ENCODE data around the gene ZC3H18. TPM values are rescaled to one million over a fixed set of nuclear protein-coding genes. Genes with fewer than 3 reads are reported as not detected.

ZC3H18 gene
- total RNA-seq, result 9.6 and 22.6 TPM in 2 replicates

DNA sequence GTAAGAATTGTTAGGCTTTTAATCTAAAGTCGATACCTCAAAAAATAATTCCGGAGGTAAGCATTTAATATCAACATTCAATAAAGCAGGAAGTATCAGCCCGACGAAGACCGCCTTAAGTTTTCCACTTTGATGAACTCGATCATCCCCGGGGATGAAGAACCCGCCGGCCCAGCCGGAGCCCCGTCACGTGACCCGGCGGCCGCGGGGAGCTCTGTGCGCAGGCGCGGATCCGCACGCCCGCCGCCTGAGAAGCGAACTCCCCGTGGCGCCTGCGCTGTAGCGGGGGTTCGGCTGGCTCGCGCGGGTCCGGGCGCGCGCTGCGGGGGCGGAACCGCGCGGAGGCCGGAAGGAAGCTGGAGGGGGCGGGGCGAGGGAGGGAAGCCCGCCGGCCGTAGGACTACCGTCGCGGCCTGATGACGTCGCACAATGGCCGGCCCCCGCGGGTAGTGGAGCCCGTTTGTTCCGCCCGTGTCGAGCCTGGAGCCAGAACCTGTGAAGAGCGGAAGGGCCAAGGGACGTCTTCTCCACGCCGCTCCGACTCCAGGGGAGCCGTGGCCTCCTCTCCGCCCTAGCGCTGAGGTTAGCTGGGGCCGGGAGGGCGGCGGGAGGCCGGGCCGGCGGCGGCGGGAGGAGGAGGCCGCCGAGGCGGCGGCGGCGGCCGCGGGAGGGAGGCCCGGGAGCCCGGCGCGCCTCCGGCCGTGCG, at the start of gene ZC3H18:
Gene ZC3H18 (plus strand): TSS at position 419 of the 706 bp plus-strand sequence. CDS start 6,721 bp downstream, outside the sequence.

DNA sequence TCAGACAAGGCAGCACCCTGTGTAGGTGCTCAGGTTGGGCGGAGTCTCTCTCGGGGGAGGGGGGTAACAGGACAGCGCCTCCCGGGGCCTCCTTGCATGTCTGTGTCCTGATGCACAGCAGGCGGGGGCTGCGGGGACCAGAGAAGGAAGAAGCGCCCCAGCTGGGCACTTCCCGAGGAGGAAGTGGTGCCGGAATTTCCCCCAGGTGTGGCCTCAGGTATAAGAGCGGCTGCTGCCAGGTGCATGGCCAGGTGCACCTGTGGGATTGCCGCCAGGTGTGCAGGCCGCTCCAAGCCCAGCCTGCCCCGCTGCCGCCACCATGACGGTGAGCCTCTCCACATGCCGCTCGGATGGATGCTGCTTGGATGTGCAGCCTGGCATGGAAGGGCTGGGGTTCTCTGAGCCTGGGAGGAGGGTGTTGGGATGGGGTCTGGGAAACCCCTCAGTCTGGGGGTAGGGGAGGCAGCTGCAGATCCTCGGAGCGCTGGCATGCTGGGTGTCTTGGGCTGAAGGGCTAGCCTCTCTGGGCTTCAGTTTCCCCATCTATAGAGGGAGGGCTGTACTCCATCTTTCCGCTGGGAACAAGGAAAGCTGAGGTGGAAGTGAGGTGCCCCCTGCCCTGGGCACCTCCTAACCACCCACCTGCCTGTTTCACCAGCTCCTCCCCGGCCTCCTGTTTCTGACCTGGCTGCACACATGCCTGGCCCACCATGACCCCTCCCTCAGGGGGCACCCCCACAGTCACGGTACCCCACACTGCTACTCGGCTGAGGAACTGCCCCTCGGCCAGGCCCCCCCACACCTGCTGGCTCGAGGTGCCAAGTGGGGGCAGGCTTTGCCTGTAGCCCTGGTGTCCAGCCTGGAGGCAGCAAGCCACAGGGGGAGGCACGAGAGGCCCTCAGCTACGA, 68.4 kb downstream of the ZC3H18 start, which contains the start of gene IL17C:
Gene IL17C (plus strand): TSS at position 250 of the 908 bp plus-strand sequence. CDS start 70 bp downstream, at position 320.

DNA sequence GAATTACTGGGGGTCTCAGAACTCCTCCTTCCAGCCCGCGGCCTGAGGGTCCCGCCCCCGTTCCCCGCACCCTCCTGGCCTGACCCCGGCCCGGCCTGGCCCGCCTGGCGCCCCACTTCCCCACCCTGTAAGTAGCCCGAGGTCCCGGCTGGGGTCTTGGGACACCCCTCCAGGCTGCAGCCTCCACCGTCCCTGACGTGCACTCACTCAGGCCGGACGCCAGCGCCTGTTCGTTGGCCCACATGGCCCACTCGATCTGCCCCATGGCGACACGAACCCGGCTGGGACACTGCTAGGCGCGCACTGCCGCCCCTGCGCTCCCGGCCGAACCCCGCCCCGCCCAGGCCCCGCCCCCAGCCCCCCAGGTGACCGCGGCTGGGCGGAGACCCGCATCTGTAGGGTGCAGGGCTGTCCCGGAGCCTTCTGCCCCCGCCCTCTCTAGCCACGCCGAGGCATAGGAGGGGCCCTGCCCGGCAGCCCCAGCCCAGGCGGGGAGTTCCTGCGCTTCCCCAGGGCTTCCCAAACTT, 80.6 kb downstream of the ZC3H18 start, which contains the start of gene CYBA:
Gene CYBA (minus strand): TSS at position 305 of the 527 bp plus-strand sequence. CDS start 40 bp downstream, at position 265.

DNA sequence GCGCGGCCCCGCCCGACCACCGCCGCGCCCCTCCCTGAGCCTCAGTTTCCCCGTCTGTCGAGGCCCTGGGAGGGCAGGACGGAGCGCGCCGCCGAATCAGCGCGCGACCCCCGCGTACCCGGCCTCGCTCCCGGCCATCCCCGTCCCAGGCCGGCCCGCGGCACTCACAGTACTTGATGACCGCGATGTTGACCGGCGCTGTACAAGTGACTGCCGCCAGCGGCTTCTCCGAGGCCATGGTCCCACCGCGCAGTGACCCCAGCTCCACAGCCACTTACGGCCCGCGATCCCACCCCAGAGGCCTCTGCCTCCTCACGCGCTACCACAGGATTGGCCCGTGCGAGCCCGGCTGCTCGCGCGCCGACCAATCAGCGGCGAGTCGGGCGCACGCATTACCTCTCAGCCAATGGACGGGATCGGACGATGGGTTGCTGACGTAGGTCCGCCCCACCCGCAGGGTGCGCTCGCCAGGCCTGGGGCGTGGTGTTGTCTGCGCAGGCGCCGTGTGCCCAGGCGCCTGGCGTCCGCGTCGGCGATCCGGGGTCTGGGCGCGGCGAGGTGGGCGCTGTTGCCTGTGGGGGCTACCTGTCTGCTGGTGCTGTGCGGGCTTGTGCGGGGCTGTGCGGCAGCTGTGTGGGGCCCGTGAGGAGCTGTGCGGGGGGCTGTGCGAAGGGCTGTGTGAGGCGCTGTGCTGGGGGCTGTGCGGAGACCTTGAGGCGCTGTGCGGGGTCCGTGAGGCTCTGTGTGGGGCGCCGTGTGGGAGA, 92.8 kb downstream of the ZC3H18 start, which contains the start of gene MVD:
Gene MVD (minus strand): TSS at position 249 of the 764 bp plus-strand sequence. CDS start 11 bp downstream, at position 238.

Other genes with a start within 250 kb of the ZC3H18 start
- 1.3 and 2.8 TPM in 2 replicates for gene ZNF469, start 187.4 kb upstream of the ZC3H18 start, total RNA-seq
- 2.0 and 3.3 TPM in 2 replicates for gene ZFPM1, start 117.1 kb upstream of the ZC3H18 start, total RNA-seq
- gene IL17C, start 68.2 kb downstream of the ZC3H18 start, total RNA-seq, result not detected in 2 replicates
- 247 and 346 TPM in 2 replicates for gene CYBA, start 80.7 kb downstream of the ZC3H18 start, total RNA-seq
- gene MVD, start 92.7 kb downstream of the ZC3H18 start, total RNA-seq, result 41.0 and 45.1 TPM in 2 replicates
- not detected in 2 replicates for gene SNAI3, start 116.1 kb downstream of the ZC3H18 start, total RNA-seq
- 11.9 and 15.8 TPM in 2 replicates for gene RNF166, start 136.0 kb downstream of the ZC3H18 start, total RNA-seq
- gene CTU2, start 136.1 kb downstream of the ZC3H18 start, total RNA-seq, result 13.0 and 34.1 TPM in 2 replicates
- 140 and 243 TPM in 2 replicates for gene PIEZO1, start 214.8 kb downstream of the ZC3H18 start, total RNA-seq
- 3.9 and 19.4 TPM in 2 replicates for gene CDT1, start 233.4 kb downstream of the ZC3H18 start, total RNA-seq
- gene APRT, start 241.5 kb downstream of the ZC3H18 start, total RNA-seq, result 57.5 and 76.3 TPM in 2 replicates